ENCODE data around the gene OR52J3.

DNA sequence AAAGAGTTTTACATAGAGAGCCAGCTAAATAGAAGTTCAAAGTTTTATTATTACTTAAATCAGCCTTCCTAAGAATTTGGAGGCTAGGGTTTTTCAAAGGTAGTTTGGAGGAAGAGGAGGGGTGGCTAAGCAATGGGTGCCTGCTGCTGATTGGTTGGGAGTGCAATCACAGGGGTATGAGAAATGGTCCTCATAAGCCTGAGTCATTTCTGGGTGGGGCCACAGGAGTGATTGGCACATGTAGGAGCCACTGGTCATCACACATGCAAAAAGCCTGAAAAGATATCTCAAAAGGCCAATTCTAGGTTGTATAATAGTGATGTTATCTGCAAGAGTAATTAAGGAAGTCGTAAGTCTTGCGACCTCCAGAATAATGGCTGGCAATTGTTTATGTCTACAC lies 38.8 kb upstream of the OR52J3 start:
- TF ChIP-seq, protein P1, sequence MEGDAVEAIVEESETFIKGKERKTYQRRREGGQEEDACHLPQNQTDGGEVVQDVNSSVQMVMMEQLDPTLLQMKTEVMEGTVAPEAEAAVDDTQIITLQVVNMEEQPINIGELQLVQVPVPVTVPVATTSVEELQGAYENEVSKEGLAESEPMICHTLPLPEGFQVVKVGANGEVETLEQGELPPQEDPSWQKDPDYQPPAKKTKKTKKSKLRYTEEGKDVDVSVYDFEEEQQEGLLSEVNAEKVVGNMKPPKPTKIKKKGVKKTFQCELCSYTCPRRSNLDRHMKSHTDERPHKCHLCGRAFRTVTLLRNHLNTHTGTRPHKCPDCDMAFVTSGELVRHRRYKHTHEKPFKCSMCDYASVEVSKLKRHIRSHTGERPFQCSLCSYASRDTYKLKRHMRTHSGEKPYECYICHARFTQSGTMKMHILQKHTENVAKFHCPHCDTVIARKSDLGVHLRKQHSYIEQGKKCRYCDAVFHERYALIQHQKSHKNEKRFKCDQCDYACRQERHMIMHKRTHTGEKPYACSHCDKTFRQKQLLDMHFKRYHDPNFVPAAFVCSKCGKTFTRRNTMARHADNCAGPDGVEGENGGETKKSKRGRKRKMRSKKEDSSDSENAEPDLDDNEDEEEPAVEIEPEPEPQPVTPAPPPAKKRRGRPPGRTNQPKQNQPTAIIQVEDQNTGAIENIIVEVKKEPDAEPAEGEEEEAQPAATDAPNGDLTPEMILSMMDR (IDR thresholded peaks at IDR 0.05): no peak
- no peak for TF ChIP-seq POLR2A (IDR thresholded peaks at IDR 0.05)

Data from adrenal gland (tissue), 5 donors.